GM12865 (cell line): ENCODE data around the gene SLC35A2.
"Not testable (repeated sequence)": the region's sequence is repeated elsewhere in the genome, so short reads cannot be mapped to it uniquely, and the experiment has no call there.

Experiments
- DNase-seq: peaks from one replicate; pipeline ENCODE4 v3.0.0; 2010; ENCODE audit warnings: low read depth
- H3K4me3 ChIP-seq: 2 replicates; pipeline ENCODE4 v1.5.1; 2011; ENCODE audit warnings: mild to moderate bottlenecking, low read depth, low read length, control low read depth
- TF ChIP-seq, protein P1 (sequence below): IDR thresholded peaks from 2 replicates; pipeline ENCODE4 v1.5.1; 2011; ENCODE audit warnings: low read length, control low read depth, low read depth, inconsistent platforms; ENCODE audit not compliant: insufficient read depth; ENCODE audit errors: missing control alignments

The SLC35A2 gene

DNA sequence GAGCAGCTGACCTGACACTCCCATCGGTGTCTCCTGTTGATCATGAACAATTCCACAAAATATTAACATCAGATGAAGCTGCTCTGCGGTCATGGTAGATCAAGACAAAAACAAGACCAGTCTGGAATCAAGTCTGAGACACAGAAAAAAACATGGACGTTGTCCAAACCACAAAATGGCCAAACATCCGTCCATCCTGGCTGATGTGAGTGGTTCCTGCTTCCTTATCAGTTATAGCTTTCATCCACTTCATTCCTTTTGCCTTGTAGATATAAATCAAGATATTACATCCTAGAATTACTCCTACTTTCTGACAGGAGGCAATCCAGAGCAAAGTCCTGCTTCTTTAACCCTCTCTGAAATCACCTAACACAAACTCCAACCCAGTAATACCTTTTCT, 47.2 kb downstream of the SLC35A2 start:
- H3K4me3 ChIP-seq = no peak overlapping the region
- TF ChIP-seq, protein P1, sequence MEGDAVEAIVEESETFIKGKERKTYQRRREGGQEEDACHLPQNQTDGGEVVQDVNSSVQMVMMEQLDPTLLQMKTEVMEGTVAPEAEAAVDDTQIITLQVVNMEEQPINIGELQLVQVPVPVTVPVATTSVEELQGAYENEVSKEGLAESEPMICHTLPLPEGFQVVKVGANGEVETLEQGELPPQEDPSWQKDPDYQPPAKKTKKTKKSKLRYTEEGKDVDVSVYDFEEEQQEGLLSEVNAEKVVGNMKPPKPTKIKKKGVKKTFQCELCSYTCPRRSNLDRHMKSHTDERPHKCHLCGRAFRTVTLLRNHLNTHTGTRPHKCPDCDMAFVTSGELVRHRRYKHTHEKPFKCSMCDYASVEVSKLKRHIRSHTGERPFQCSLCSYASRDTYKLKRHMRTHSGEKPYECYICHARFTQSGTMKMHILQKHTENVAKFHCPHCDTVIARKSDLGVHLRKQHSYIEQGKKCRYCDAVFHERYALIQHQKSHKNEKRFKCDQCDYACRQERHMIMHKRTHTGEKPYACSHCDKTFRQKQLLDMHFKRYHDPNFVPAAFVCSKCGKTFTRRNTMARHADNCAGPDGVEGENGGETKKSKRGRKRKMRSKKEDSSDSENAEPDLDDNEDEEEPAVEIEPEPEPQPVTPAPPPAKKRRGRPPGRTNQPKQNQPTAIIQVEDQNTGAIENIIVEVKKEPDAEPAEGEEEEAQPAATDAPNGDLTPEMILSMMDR = no peak
- no peak for DNase-seq

DNA sequence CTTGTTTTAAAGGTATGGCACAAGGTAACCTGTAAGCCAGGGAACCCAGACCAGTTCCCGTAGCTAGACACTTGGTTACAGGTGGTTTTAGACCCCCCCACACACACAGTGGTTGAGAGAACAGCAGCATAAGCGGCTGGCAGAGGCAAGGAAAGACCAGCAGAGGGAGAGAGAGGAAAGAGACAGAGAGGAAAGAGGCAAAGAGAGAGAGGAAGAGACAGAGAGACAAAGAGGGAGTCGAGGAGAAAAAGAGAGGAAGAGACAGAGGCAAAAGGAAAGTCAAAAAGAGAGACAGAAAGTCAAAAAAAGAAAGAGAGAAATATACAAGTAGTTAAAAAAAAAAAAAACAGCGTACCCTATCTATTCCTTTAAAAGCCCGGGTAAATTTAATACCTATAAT, 56.5 kb downstream of the SLC35A2 start:
- TF ChIP-seq, protein P1 = no peak
- no peak overlapping the region for H3K4me3 ChIP-seq
- no peak for DNase-seq

DNA sequence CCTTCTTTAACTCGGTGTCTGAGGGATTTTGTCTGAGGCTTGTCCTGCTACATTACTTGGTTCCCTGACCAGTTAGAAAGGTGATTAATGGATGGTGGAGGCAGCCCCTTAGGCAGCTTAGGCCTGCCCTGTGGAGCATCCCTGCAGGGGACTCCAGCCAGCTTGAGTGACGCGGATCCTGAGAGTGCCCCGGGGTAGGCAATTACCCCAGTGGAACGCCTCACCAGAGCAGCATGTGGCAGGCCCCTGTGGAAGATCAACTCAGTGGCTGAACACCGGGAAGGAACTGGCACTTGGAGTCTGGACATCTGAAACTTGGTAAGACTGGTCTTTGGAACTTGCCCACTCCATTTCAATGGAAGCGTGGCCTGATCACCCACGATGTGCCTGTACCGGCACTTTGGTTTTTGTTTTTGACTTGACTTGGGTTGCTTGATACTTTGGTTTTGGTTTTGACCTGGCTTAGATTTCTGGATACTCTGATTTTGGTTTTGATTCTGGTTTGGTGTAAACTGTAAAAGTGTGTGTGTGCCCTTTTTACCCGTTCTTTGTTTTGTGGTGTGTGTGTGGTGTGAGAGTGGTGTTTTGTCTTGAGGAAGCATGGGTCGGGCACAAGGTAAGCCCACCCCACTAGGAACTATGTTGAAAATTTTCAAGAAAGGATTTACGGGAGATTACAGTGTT, 57.2 kb downstream of the SLC35A2 start:
- DNase-seq, H3K4me3 ChIP-seq: not testable (repeated sequence)

DNA sequence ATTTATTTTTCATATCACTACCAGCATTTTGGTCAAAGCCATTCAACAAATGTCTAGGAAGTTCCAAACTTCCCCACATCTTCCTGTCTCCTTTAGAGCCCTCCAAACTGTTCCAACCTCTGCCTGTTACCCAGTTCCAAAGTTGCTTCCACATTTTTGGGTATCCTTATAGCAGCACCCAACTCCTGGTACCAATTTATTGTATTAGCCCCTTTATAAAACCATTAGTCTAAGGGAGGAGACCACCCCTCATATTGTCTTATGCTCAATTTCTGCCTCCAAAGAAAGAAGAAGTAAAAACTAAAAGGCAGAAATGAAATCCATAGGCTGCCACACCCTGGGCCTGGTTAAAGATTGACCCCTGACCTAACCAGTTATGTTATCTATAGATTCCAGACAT, 58.0 kb downstream of the SLC35A2 start:
- not testable (repeated sequence) for H3K4me3 ChIP-seq, DNase-seq
